Dermis microvascular lymphatic vessel endothelial cell (primary cell): ENCODE results near the gene NUDT8. TPM values are rescaled to one million over a fixed set of nuclear protein-coding genes. Genes with fewer than 3 reads are reported as not detected.
"Not testable (repeated sequence)": the region's sequence is repeated elsewhere in the genome, so short reads cannot be mapped to it uniquely, and the experiment has no call there.

Source experiments
- DNase-seq, 2 donors: peaks; one replicate each; pipeline versions ENCODE4 v3.0.0 to v3.0.0-alpha.2; 2010; ENCODE audit warnings: low read depth in 2 of 2
- total RNA-seq: library from RNA; depleted of rRNA; stranded (reverse); fragments of >200 nt; gene quantifications from 2 replicates; pipeline ENCODE4 v1.2.1, GENCODE V29; 2014

NUDT8 gene
- total RNA-seq, 1 donor from 2014 or later = 15.5 TPM

GRCh38 chr11:67642173-67643120, 12.7 kb upstream of the NUDT8 start:
- no peak for DNase-seq

GRCh38 chr11:67641338-67642172, 11.8 kb upstream of the NUDT8 start:
- DNase-seq = no peak

- no peak for DNase-seq
Observed at GRCh38 chr11:67640758-67641337, 11.1 kb upstream of the NUDT8 start.

GRCh38 chr11:67640021-67640757, 10.5 kb upstream of the NUDT8 start:
- peak; percentile 32 to 55 for DNase-seq

GRCh38 chr11:67639438-67639859, 9.7 kb upstream of the NUDT8 start, which contains the start of gene TBX10:
Gene TBX10 (minus strand): TSS chr11:67639763. CDS start chr11:67639472, 291 bp downstream.
- no peak for DNase-seq

GRCh38 chr11:67638535-67639437, 9.0 kb upstream of the NUDT8 start:
- DNase-seq = no peak

- not testable (repeated sequence) for DNase-seq
Observed at GRCh38 chr11:67637441-67637840, 7.7 kb upstream of the NUDT8 start.

- no peak for DNase-seq
Observed at GRCh38 chr11:67636962-67637361, 7.2 kb upstream of the NUDT8 start.

- DNase-seq = no peak
Observed at GRCh38 chr11:67635231-67635521, 5.4 kb upstream of the NUDT8 start.

- no peak for DNase-seq
Observed at GRCh38 chr11:67634366-67635230, 4.9 kb upstream of the NUDT8 start.

- no peak for DNase-seq
Observed at GRCh38 chr11:67633758-67634365, 4.1 kb upstream of the NUDT8 start.

- DNase-seq = no peak
Observed at GRCh38 chr11:67632982-67633755, 3.4 kb upstream of the NUDT8 start.

GRCh38 chr11:67632175-67632981, 2.6 kb upstream of the NUDT8 start:
- no peak for DNase-seq

- no peak for DNase-seq
Observed at GRCh38 chr11:67631853-67632174, 2.1 kb upstream of the NUDT8 start.

- DNase-seq = no peak
Observed at GRCh38 chr11:67631411-67631810, 1.7 kb upstream of the NUDT8 start.

GRCh38 chr11:67630943-67631331, 1.2 kb upstream of the NUDT8 start:
- DNase-seq = no peak

- DNase-seq = peak; percentile 90 to 98
Observed at GRCh38 chr11:67630228-67630942, 648 bp upstream of the NUDT8 start.
